Measurements from ENCODE around the gene VPS45. TPM values are rescaled to one million over a fixed set of nuclear protein-coding genes. Genes with fewer than 3 reads are reported as not detected.

Gene VPS45
- polyA plus RNA-seq, 6 donors from 2014 or later = 20.8 to 35.5 (median 26.9) TPM

DNA sequence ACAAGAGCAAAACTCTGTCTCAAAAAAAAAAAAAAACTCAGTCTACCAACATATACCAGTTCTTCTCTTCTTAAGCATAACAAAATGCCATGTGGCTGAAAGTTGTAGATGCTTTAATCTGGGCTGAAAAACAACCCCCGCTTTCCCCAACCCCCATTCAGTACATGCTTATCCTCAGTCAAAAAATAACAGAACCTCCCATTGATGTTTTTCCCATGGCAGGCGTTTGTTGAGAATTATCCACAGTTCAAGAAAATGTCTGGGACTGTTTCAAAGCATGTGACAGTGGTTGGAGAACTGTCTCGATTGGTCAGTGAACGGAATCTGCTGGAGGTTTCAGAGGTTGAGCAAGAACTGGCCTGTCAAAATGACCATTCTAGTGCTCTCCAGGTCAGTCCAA lies 14.9 kb downstream of the VPS45 start:
- ATAC-seq (ENCODE audit: low read depth in 2 of 2) (no peak), DNase-seq (no peak)
- Mint-ChIP-seq H3K4me3 (no peak overlapping the region), H3K4me1 (peaks cover 13 to 41% (median 14%) of the 10 kb centered on the region in 3 donors), H3K9me3 (no peaks in the 10 kb centered on the region), H3K27me3 (no peaks in the 10 kb centered on the region), H3K27ac (peak overlapping the region in 1 of 6 donors; percentile 40), H3K36me3 (peaks cover 25 to 27% of the 10 kb centered on the region in 2 donors)

DNA sequence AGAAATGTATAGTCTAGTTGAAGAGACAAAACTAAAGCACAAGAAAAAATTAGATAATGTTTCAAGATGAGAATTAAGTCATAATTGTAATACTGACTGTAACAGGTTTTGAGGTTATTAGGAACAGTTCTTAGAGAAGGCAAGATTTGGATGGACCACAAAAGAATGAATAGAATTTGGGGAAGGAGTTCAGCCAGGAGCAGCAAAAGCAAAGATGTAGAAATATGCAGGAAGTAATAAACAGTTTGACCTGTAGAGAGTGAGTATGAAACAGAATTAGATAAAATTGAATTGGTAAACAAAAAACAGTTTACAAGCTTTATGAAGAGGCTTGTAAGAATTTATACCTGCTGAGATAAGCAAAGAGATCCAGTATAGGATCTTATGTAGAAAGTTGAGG lies 16.3 kb downstream of the VPS45 start:
- DNase-seq (no peak), ATAC-seq (ENCODE audit: low read depth in 2 of 2) (no peak)
- Mint-ChIP-seq H3K4me1 (peaks cover 8 to 36% (median 25%) of the 10 kb centered on the region in 3 donors), H3K36me3 (peaks cover 16 to 18% of the 10 kb centered on the region in 2 donors), H3K4me3 (no peak overlapping the region), H3K9me3 (no peaks in the 10 kb centered on the region), H3K27me3 (no peaks in the 10 kb centered on the region), H3K27ac (peak overlapping the region in 3 of 6 donors; percentile 9 to 43 (median 11))

DNA sequence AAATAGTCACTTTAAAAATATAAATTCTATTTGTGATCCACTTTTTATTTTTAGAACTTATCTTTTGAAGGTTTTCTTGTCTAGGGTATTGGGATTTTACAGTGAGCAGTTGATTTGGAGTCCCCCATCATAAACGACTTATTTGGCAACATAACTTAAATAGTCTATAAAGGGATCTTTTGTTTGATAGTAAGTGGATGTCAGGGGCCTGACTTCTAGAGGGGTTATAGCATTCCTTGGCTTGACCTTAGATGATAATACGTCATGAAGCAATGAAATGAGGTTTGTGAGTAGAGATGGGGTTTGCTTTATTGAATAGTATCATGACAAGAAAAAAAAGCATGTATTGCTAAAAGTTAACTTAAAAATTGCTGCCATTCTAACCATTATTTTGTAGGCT lies 17.8 kb downstream of the VPS45 start:
- DNase-seq = no peak
- Mint-ChIP-seq H3K36me3 (peaks cover 16 to 18% of the 10 kb centered on the region in 2 donors), H3K9me3 (no peaks in the 10 kb centered on the region), H3K4me1 (peaks cover 16 to 37% (median 36%) of the 10 kb centered on the region in 3 donors), H3K4me3 (no peak overlapping the region), H3K27ac (no peak overlapping the region), H3K27me3 (no peaks in the 10 kb centered on the region)
- no peak for ATAC-seq (ENCODE audit: low read depth in 2 of 2)

DNA sequence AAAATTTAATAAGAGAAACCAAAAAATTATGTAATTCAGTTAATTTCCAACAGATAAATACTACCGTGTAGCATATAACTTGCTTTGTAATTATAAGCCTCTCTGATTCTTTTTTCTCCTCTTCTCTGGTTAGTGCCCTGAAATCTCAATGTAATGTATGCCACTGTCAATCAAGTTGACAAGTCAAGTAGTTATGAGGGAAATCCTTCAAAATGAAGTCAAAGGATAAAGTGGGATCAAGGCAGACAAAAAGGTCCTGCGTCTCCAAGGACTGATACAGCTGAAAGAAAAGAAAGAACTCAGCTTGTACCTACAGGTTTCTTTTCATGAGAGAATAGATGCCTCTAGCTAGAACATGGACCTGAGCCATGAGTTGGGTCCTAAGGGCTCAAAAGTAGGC lies 19.8 kb downstream of the VPS45 start:
- DNase-seq (no peak), ATAC-seq (ENCODE audit: low read depth in 2 of 2) (no peak)
- Mint-ChIP-seq H3K27ac (no peak overlapping the region), H3K4me3 (peak overlapping the region in 1 of 8 donors; percentile 51), H3K4me1 (peaks cover 12 to 31% (median 31%) of the 10 kb centered on the region in 3 donors), H3K9me3 (no peaks in the 10 kb centered on the region), H3K27me3 (no peaks in the 10 kb centered on the region), H3K36me3 (peaks cover 16 to 18% of the 10 kb centered on the region in 2 donors)

DNA sequence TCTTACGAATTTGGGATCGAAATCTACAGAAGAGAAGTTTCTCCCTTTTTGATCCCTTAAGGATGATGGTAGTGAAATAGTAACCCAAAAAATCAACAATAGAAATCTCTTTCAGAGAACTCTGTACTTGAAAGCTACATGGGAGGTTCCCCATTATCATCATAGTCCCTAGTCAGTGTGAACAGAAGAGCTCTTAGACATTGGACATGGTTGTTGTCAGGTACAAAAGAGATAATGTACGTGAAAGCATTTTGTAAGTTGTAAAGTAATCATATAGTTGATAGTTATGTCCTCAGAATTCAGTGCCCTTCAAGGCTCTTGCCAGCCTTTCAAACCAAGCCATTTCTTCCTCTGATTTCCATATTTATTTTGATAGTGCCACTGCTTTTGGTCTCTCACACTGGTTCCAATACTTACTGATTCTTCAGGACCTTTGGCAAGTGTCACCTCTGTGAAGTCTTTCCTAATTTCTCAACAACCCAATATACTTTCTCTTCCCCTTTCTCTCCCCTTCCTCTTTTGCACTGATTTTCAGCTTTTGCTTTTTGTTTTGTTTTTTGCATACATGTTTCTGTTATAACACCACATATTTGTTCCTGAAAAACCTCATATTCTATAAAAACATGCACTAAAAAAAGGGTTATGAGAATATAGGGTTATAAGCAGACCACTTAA lies 22.4 kb downstream of the VPS45 start:
- peaks cover 15 to 31% (median 31%) of the 10 kb centered on the region in 3 donors for H3K4me1 Mint-ChIP-seq
- ATAC-seq (ENCODE audit: low read depth in 2 of 2) (peak; percentile 96), DNase-seq (peak; percentile 66)
- H3K27ac Mint-ChIP-seq = peak overlapping the region; percentile 3 to 94 (median 70)
- no peaks in the 10 kb centered on the region for H3K27me3 Mint-ChIP-seq
- peak overlapping the region; percentile 3 to 85 (median 34) for H3K4me3 Mint-ChIP-seq
- H3K36me3 Mint-ChIP-seq = peaks cover 0 to 16% of the 10 kb centered on the region in 2 donors
- no peaks in the 10 kb centered on the region for H3K9me3 Mint-ChIP-seq

DNA sequence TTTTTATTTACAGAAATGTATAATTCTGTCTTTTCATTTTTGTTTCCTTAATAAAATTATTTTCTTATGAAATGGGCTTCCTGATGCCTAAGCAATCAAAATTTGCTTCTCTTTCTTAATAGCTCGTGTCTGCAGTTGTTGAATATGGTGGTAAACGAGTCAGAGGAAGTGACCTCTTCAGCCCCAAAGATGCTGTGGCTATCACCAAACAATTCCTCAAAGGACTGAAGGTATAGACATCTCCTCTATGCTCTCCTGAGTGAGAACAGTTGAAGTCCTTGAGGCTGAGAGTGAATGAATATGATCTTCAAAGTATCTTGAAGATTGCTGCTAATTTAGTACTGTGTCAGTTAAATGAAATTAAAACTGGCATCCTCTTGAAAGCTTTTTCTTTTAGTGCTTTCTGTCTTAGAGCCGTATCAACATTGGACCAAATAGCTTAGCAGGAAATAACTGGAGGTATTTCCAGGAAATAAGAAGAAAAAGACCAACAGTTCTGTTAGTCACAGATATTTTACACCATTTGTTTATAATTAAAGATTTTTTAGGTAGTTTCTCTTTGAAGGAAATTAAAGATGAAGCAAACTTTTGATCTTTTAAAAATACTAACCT lies 24.7 kb downstream of the VPS45 start:
- ATAC-seq (ENCODE audit: low read depth in 2 of 2) = no peak
- H3K27ac Mint-ChIP-seq = no peak overlapping the region
- no peaks in the 10 kb centered on the region for H3K27me3 Mint-ChIP-seq
- no peak overlapping the region for H3K4me3 Mint-ChIP-seq
- no peaks in the 10 kb centered on the region for H3K9me3 Mint-ChIP-seq
- no peak for DNase-seq
- H3K4me1 Mint-ChIP-seq = peaks cover 16 to 31% (median 31%) of the 10 kb centered on the region in 3 donors
- H3K36me3 Mint-ChIP-seq = peaks cover 0 to 5% of the 10 kb centered on the region in 2 donors

DNA sequence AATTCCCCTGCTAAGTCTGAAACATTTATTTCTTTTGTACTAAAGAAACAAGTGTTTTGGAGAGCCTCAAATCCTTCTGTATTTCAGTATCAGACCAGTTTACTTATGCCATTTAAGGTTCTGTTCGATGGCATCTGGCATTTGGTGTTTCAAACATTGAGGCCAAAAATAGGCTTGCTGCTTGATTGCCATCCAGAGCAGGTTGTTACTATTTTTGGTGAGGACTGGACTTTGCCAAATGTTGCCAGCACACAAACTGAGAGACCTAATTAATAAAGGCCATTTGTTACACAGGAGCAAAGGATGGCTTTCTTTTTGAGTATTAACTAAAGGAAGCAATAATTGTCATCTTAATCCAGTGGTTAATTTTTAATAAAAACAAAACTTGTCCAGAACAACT lies 26.2 kb downstream of the VPS45 start:
- H3K4me3 Mint-ChIP-seq = no peak overlapping the region
- ATAC-seq (ENCODE audit: low read depth in 2 of 2) = no peak

DNA sequence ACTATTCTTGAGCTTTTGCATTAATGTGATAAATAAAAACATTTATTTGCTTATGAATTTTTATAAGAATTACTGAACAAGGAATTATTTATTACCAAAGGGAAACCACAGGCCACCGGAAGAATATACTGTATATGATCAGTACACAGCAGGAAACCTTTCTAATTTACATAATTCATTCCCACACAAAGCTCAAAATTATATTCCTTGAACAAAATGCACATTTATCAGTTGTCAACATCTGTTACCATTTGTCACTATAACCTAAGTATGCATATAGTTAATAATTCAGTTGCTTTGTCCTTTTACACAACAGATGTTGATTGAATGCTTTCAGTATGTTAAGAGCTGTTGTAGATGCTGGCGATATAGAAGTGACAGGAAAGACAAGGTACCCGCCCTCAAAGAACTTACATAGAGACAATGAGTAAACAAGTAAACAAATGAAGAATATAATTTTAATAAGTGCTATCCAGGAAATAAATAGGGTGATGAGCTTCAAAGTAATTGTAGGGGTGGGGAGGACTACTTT lies 27.2 kb downstream of the VPS45 start:
- H3K36me3 Mint-ChIP-seq = peaks cover 0 to 6% of the 10 kb centered on the region in 2 donors
- ATAC-seq (ENCODE audit: low read depth in 2 of 2) (no peak), DNase-seq (no peak)
- H3K9me3 Mint-ChIP-seq = no peaks in the 10 kb centered on the region
- no peaks in the 10 kb centered on the region for H3K27me3 Mint-ChIP-seq
- peaks cover 13 to 27% (median 15%) of the 10 kb centered on the region in 3 donors for H3K4me1 Mint-ChIP-seq
- peak overlapping the region in 1 of 6 donors; percentile 4 for H3K27ac Mint-ChIP-seq
- no peak overlapping the region for H3K4me3 Mint-ChIP-seq

More for the DNA sequence above, 26.2 kb downstream of the VPS45 start:
- Mint-ChIP-seq H3K9me3 (no peaks in the 10 kb centered on the region), H3K36me3 (peaks cover 0 to 5% of the 10 kb centered on the region in 2 donors), H3K27me3 (no peaks in the 10 kb centered on the region), H3K4me1 (peaks cover 16 to 27% (median 21%) of the 10 kb centered on the region in 3 donors), H3K27ac (no peak overlapping the region)
- DNase-seq = no peak

DNA sequence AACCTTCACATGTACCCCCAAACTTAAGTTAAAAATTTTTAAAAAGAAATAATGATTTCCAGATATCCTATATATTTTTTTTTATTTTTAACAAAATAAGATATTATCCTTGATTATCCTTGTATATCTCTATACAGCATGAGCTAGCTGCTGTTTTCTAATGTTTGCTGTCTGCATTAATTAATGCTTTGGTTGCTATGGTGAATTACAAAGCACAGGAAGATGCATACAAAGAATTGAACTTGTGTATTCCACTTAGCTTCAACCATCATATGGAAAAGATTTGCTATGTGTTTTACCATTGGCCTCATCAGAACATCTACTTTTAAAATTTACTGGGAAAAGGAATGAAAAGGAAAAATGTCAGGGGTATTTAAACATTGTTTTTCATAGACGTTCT lies 35.4 kb downstream of the VPS45 start:
- H3K4me1 Mint-ChIP-seq = peaks cover 11 to 23% (median 17%) of the 10 kb centered on the region in 3 donors
- H3K36me3 Mint-ChIP-seq = peaks cover 0 to 10% of the 10 kb centered on the region in 2 donors
- DNase-seq (no peak), ATAC-seq (ENCODE audit: low read depth in 2 of 2) (no peak)
- no peaks in the 10 kb centered on the region for H3K27me3 Mint-ChIP-seq
- H3K27ac Mint-ChIP-seq = no peak overlapping the region
- no peak overlapping the region for H3K4me3 Mint-ChIP-seq
- peaks cover 0 to 2% (median 0%) of the 10 kb centered on the region in 7 donors for H3K9me3 Mint-ChIP-seq

DNA sequence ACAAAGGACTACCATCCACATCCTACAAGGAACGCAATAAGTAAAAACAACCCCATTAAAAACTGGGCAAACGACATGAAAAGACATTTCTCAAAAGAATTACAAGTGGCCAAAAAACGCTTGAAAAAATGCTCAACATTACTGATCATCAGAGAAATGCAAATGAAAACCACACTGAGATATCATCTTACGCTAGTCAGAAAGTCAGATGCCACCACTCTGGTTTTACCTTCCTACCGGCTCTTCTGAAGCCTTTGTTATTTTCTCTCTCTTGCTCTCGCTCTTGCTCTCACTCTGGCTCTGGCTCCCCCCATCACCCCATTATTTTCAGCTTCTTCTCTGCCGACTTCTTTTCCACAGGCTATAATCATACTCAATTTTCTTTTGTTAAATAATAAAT lies 38.8 kb downstream of the VPS45 start:
- H3K4me3 Mint-ChIP-seq = no peak overlapping the region

DNA sequence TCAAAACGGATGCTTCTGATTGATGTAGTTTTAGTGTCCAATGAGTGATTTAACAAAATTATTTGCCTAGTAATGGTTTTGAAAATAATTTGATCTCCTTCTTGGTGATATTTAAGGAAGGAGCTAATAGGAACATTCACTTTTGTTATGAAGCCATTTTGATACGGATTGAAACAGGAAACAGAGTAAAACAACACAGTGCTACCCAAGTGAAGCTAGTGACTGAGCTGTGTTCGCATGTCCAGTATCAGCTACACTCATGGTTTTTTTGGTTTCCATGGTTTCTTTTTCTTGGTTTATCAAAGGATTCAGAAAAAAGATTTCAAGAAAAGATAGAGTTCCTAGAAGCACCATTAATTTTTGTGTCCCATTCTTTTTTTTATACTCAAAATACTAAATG lies 42.0 kb downstream of the VPS45 start:
- peak overlapping the region; percentile 48 to 79 (median 66) for H3K4me3 Mint-ChIP-seq
- H3K9me3 Mint-ChIP-seq = peaks cover 0 to 7% (median 0%) of the 10 kb centered on the region in 7 donors
- peak overlapping the region in 5 of 6 donors; percentile 57 to 93 (median 87) for H3K27ac Mint-ChIP-seq
- H3K4me1 Mint-ChIP-seq = peaks cover 28 to 33% (median 29%) of the 10 kb centered on the region in 3 donors
- no peaks in the 10 kb centered on the region for H3K27me3 Mint-ChIP-seq
- peak; percentile 11 for DNase-seq
- peaks cover 8 to 14% of the 10 kb centered on the region in 2 donors for H3K36me3 Mint-ChIP-seq
- ATAC-seq (ENCODE audit: low read depth in 2 of 2) = peak; percentile 75 to 79

More for the DNA sequence above, 38.8 kb downstream of the VPS45 start:
- H3K27ac Mint-ChIP-seq = peak overlapping the region in 3 of 6 donors; percentile 8 to 49 (median 24)
- peaks cover 0 to 2% (median 0%) of the 10 kb centered on the region in 7 donors for H3K9me3 Mint-ChIP-seq
- peaks cover 5 to 9% of the 10 kb centered on the region in 2 donors for H3K36me3 Mint-ChIP-seq
- DNase-seq = no peak
- H3K4me1 Mint-ChIP-seq = peaks cover 30 to 33% (median 32%) of the 10 kb centered on the region in 3 donors
- no peak for ATAC-seq (ENCODE audit: low read depth in 2 of 2)
- no peaks in the 10 kb centered on the region for H3K27me3 Mint-ChIP-seq

DNA sequence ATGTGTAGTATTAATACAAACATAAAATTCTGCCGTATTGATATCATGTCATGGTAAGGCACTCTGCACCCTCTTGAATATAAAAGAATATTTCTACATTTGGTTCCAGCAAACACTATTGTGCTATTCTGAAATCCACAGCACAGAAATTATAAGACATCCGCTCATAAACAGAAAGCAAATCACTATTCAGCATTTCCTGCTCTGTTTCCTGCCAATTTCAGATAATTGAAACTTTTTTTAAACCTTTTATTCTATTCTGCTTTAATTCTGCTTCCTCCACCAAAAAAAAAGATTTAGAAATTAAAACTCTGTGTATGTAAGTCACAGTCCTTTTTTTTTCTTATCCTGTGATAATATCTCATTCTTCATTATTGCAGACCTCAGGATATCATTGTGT lies 42.5 kb downstream of the VPS45 start:
- H3K27ac Mint-ChIP-seq = peak overlapping the region; percentile 1 to 93 (median 84)
- DNase-seq (no peak), ATAC-seq (ENCODE audit: low read depth in 2 of 2) (peak; percentile 28 to 37)
- H3K36me3 Mint-ChIP-seq = peaks cover 13 to 14% of the 10 kb centered on the region in 2 donors
- peaks cover 28 to 33% (median 29%) of the 10 kb centered on the region in 3 donors for H3K4me1 Mint-ChIP-seq
- peaks cover 2 to 9% (median 3%) of the 10 kb centered on the region in 7 donors for H3K9me3 Mint-ChIP-seq
- H3K4me3 Mint-ChIP-seq = peak overlapping the region; percentile 48 to 84 (median 72)
- H3K27me3 Mint-ChIP-seq = no peaks in the 10 kb centered on the region

DNA sequence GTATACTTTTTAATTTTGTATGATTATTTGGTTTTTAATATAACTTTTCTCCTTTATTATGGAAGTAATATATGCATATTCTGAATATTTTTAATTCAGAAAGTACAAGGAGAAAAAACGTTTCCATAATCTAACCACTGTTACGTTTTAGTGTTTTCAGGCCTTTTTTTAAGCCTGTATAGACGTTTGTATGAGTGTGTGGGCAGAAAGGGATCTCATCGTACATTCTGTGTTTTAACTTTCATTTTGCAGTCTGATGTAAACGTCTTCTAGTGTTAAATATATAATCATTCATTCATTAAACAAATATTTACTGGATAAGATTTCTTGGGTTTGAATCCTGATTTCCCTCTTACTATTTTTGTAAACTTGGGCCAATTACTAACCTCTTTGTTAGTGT lies 44.1 kb downstream of the VPS45 start:
- Mint-ChIP-seq H3K36me3 (peaks cover 21 to 23% of the 10 kb centered on the region in 2 donors), H3K27me3 (no peaks in the 10 kb centered on the region), H3K4me1 (peaks cover 28 to 32% (median 29%) of the 10 kb centered on the region in 3 donors), H3K4me3 (no peak overlapping the region), H3K9me3 (peaks cover 4 to 14% (median 10%) of the 10 kb centered on the region in 7 donors), H3K27ac (no peak overlapping the region)
- DNase-seq (no peak), ATAC-seq (ENCODE audit: low read depth in 2 of 2) (no peak)

All from naive B cell (primary cell).